Activated T-cell treated with anti-CD3 and anti-CD28 coated beads, Interleukin-2, amount 50 U/mL, for 48 hours (primary cell): Measurements from ENCODE around the gene SERP2.
A peak's percentile ranks its signal among the peaks of the same experiment; 100 is the strongest.

ENCODE experiments used
- DNase-seq, 2 experiments: peaks; one replicate each; pipeline ENCODE4 v3.0.0-alpha.2; 2020

The SERP2 gene

DNA sequence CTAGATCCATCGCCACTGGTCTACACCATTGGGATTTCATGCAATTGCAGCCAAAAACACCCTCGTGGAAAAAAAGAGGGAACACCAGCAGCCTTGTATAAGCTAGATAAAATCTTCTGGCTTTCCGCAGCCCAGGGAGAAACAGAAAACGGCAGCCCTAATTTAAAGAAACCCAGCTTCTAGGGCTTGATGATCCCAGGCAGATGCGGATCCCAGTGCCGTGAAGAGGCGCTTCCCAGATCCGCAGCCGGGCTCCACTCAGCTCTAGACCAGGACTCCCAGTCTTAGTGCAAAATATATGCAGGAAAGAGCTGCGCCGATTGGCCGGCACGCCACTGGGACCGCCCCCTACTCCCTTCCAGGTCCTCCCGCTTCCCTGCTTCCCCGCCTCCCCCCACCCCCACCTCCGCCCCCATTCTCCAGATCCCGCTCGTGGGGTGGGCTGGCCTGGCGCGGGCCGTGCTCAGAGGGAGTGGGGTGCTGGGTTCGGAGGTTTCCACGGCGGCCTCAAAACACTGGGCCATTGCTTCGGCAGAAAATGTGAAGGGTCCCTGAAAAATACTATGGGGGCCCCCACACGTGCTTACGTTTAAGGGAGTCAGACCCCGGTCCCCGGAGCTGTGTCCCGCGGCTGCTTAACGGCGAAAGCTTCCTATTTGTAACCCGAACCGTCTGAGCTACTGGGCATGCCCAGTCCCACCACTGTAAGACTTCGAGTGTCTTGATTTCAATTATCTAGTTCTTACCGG, 63.1 kb downstream of the SERP2 start:
- peak; percentile 43 to 53 for DNase-seq

DNA sequence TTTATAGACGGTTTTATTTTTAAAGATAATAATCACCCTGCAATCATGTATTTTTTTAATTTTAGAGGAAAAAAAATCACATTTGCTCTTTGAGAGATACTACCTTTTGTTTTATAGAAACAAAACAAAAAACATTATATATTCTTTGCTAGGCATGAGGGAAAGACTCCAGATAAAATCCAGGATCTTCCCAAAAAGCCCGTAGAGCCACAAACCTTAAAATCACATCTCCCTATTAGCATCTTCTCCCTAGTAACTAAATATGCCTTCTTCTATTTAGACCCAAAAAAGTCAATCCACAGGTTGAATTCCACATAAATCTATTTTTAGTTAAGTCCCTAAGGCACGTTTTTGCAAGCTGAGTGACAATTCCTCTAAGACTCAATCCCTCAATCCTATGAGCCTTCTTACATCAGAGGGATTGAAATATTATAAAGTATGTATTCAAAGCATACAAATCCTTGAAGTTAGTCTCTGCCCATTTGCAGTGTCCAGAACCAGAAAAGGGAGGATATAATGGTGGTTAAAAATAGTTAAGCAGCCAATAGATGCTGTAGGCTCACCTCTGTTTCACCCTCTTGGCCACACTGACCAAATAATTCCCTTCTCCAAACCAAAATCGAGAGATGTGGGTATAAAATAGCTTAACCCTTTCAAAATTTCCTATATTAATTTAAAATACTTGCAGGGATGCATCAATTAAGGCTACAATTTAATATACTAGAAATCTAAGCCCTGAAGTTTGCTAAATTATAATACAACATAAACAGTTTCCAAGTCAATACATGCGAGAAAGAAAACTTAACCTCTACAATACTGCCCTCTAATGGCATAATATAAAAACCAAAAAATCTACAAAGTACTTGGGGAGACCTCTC, 64.0 kb downstream of the SERP2 start:
- no peak for DNase-seq

DNA sequence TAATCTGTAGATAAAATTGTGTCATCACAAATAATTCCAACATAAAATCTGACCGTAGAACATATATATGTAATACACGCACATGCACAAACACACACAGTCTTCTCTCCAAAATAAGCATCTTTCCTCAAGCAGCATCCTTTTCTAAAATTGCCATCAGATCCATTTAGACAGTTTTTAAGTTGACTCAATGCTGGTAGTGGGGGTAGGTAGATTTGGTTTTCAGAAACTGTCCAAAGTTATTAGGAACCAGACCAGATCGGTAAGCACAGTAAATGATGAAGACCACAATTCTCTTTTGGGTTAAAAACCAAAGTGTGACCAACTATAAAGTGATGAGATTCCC, 64.6 kb downstream of the SERP2 start:
- no peak for DNase-seq

DNA sequence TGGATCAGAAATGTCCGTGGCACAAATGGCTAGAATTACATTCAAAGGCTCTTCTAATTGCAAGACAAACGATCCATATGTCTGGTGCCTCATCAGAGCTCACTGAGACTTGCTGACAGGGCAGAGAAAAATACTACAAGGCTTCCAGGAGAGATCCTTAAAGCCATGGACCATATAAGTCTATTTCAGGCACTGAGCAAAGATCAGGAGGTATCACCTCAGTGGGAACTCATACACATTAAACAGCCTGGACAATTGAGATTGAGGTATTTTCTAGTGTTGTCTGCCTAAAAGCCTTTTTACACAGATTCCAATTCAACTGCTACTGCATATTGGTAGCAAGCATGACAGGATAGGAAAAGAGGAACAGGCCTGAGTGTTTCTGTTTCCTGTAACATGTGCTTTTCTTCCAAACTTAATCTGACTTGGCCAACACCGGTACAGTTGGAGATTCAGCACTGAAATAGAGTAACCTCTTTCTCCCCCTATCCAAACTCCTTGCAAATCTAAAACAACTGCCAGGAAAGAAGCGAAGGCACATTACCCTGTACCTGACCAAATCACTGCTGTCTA, 65.9 kb downstream of the SERP2 start:
- DNase-seq, result no peak

DNA sequence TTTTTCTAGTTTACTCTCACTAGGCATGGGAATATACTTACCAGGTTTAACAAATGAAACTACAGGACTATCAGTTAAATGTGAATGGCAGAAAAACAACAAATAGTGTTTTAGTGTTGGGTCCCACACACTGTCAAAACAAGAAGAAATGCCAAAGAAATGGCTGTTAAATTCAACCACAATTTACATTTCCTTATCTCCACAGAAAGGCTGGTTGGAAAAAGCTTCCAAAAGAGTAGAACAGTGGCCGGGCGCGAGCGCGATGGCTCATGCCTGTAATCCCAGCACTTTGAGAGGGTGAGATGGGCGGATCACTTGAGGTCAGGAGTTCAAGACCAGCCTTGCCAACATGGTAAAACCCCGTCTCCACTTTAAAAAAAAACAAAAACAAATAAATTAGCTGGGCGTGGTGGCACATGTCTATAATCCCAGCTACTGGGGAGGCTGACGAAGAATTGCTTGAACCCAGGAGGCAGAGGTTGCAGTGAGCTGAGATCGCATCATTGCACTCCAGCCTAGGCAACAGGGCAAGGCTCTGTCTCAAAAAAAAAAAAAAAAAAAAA, 66.5 kb downstream of the SERP2 start:
- no peak for DNase-seq
